Measurements from ENCODE around the gene GALNT9.

GALNT9 gene

DNA sequence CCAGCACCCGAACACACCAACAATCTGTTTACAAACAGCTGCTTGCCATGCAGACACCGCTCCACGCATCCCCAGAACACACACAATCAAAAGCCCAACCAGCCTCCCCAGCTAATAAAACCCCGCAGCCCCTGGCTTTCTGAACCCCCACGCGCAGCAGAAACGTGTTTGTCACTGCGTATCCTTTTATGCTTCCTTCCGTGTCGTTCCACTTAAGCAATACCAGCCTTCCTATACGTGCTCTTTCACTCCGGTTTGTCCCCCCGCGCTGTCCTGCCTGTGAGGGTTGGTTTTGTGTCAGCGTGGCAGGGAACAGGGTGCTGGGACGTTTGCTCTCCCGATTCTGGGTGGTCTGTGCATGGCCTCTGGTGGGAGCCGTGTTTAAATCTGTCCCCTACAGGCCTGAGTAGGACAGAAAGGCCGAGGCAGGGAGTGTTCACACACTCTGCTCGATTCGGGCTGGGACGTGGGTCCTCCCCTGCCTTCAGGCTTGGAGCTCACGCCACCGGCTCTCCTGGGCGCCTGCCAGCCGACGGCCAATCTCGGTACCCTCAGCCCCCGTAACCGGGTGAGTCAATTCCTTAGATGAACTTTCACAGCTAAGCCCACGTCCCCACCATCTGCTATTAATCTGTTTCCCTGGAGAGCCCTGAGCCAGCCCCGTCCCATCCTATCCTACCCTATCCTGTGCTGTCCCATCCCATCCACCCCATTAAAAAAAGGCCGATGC, 125.2 kb downstream of the GALNT9 start:
- Mint-ChIP-seq H3K4me3 (peak overlapping the region; percentile 16), H3K36me3 (ENCODE audit: low read depth) (no peaks in the 10 kb centered on the region), H3K27me3 (ENCODE audit: low read depth, poor library complexity) (peaks cover 83% of the 10 kb centered on the region), H3K4me1 (peaks cover 24% of the 10 kb centered on the region), H3K27ac (no peak overlapping the region), H3K9me3 (peaks cover 6% of the 10 kb centered on the region)
- DNase-seq = no peak
- TF ChIP-seq, protein P1, sequence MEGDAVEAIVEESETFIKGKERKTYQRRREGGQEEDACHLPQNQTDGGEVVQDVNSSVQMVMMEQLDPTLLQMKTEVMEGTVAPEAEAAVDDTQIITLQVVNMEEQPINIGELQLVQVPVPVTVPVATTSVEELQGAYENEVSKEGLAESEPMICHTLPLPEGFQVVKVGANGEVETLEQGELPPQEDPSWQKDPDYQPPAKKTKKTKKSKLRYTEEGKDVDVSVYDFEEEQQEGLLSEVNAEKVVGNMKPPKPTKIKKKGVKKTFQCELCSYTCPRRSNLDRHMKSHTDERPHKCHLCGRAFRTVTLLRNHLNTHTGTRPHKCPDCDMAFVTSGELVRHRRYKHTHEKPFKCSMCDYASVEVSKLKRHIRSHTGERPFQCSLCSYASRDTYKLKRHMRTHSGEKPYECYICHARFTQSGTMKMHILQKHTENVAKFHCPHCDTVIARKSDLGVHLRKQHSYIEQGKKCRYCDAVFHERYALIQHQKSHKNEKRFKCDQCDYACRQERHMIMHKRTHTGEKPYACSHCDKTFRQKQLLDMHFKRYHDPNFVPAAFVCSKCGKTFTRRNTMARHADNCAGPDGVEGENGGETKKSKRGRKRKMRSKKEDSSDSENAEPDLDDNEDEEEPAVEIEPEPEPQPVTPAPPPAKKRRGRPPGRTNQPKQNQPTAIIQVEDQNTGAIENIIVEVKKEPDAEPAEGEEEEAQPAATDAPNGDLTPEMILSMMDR (IDR thresholded peaks at IDR 0.05) = no peak

DNA sequence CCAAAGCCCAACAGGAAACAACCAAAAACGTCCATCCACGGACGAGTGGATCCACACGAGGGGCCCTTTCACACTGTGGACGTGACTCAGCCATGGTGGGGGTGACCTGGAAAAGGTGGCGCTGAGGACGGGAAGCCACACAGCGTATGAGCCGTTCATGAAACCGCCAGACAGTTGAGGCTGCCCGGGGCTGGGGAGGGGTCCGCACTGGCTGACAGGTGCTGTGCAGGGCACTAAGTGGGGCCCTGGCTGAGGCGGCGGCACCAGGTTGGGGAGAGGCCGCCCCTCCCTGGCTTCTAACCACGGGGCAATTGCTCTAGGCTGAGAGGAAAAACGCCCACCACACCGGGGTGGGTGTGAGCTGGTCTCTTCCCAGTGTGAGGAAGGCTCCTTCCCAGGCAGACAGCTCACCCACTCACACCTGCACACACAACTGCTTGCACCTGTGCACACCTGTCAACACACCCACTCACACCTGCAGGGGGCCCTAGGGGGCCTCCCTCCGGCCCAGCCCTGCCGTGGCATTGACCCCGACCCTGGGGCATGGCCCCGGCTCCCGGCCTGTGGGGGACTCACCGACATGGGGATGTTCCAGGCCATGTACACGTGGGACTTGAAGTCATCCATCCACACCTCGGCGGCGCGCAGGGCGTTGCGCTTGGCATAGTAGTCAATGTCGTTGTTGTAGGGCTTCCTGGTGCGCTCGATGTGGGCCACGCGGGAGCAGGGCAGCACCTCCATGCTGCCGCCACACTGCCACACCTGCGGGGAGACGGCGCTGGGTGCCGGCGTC, 126.3 kb downstream of the GALNT9 start:
- TF ChIP-seq, protein P1 (IDR thresholded peaks at IDR 0.05) = no peak
- Mint-ChIP-seq H3K36me3 (ENCODE audit: low read depth) (no peaks in the 10 kb centered on the region), H3K4me3 (no peak overlapping the region), H3K27me3 (ENCODE audit: low read depth, poor library complexity) (peaks cover 72% of the 10 kb centered on the region), H3K4me1 (peaks cover 24% of the 10 kb centered on the region), H3K27ac (no peak overlapping the region), H3K9me3 (peaks cover 5% of the 10 kb centered on the region)
- no peak for DNase-seq

DNA sequence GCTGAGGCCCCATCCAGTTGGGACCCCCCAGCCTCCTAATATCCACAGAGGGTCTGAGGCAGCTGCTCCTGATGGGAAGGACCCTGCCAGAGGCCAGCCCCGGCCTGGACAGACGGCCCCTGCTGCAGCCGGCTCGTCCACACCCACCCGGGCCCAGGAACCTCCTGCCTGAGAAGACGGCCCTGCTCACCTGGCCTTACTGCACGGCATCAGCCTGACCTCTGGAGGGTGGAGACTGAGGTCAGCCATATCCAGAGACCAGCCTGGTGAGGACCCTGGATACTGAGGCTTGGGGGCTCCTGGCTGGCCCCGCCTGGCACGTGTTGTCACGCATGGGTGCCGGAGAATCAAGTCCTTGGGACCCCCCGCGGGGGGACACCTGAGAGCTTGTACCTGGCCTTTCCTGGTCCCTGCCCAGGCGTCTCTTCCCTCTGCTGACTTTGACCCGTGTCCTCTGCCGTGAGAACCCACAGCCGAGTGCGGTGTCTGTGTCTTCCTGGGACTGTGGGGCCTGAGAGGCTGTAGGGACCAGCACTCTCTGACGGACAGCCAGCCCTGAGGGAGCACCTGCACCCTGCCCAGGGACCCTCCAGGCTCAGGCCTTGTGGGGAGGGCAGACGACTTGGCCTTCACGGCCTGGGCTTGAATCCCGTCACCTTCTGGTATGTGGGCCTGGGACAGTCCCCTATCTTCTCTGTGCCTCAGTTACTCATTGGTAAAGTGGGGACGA, 127.8 kb downstream of the GALNT9 start:
- no peak for DNase-seq
- Mint-ChIP-seq H3K4me3 (no peak overlapping the region), H3K27me3 (ENCODE audit: low read depth, poor library complexity) (peaks cover 56% of the 10 kb centered on the region), H3K27ac (no peak overlapping the region), H3K9me3 (no peaks in the 10 kb centered on the region), H3K4me1 (peaks cover 20% of the 10 kb centered on the region), H3K36me3 (ENCODE audit: low read depth) (no peaks in the 10 kb centered on the region)
- TF ChIP-seq, protein P1 (IDR thresholded peaks at IDR 0.05) = no peak

DNA sequence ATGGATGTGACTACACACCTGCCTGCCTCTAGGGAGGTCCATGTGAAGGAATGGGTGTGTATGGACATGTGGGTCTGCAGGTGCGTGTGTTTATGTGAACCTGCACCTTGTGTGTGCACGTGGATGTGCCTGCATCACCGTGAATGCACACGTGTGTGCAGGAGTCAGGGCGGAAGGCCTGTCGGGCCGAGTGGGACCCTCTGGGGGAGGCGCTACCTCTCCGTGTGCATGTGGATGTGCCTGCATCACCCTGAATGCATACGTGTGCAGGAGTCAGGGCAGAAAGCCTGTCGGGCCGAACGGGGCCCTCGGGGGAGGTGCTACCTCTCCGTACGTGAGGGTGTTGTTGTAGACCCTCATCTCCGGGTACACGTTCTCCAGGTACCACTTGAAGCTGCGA, 128.6 kb downstream of the GALNT9 start:
- DNase-seq = no peak
- H3K27me3 Mint-ChIP-seq (ENCODE audit: low read depth, poor library complexity) = peaks cover 49% of the 10 kb centered on the region
- peaks cover 20% of the 10 kb centered on the region for H3K4me1 Mint-ChIP-seq
- TF ChIP-seq, protein P1 (IDR thresholded peaks at IDR 0.05) = no peak
- H3K4me3 Mint-ChIP-seq = no peak overlapping the region
- no peaks in the 10 kb centered on the region for H3K9me3 Mint-ChIP-seq
- peak overlapping the region; percentile 45 for H3K27ac Mint-ChIP-seq
- H3K36me3 Mint-ChIP-seq (ENCODE audit: low read depth) = no peaks in the 10 kb centered on the region

DNA sequence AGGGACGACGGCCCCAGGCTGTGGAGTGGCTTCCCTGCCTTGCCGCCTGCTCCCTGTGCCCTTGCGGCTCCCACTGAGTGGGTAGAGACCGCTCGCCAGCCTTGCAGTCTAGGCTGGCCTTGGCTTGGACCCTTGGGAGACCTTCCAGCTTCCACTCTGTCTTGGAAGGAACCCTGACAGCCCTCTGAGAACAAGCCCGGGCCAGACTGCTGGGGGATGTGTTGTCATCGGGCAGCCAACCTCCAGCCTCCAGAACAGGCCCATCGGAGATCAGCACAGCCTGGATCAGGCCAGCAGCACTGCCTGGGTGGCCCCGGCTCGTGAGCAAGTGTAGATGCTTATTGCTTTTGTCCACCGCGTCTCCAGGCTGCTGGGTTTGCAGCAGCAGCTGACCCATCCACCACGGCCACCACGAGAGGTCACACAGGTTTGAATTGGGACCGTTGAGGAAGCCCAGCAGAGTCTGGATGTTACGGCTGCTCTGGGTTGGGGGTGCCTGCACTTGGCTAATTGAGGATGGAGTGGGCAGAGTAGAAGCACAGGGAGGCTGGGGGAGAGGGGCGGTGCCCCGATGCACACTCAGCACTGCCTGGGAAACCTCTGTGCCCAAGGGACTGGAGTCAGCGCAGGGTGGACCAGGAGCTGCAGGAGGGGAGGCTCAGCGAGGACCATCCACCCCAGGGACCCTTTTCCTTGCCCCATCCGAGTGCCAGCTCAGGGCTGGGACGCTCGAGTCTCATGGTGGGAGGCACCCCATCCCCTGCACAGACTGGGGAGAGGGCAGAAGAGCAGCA, 129.7 kb downstream of the GALNT9 start:
- H3K9me3 Mint-ChIP-seq = no peaks in the 10 kb centered on the region
- H3K27ac Mint-ChIP-seq = no peak overlapping the region
- peaks cover 42% of the 10 kb centered on the region for H3K27me3 Mint-ChIP-seq (ENCODE audit: low read depth, poor library complexity)
- no peaks in the 10 kb centered on the region for H3K36me3 Mint-ChIP-seq (ENCODE audit: low read depth)
- no peak for DNase-seq
- TF ChIP-seq, protein P1 (IDR thresholded peaks at IDR 0.05) = no peak
- peaks cover 15% of the 10 kb centered on the region for H3K4me1 Mint-ChIP-seq
- H3K4me3 Mint-ChIP-seq = no peak overlapping the region

Data from nephron progenitor cell (in vitro differentiated cells).